ENCODE data around the gene ZP1. TPM values are rescaled to one million over a fixed set of nuclear protein-coding genes. Genes with fewer than 3 reads are reported as not detected.

ZP1 gene
- total and polyA plus RNA-seq, 2 of the 4 experiments (the other 2 are of a cell fraction), result 0.18 to 1.6 TPM

DNA sequence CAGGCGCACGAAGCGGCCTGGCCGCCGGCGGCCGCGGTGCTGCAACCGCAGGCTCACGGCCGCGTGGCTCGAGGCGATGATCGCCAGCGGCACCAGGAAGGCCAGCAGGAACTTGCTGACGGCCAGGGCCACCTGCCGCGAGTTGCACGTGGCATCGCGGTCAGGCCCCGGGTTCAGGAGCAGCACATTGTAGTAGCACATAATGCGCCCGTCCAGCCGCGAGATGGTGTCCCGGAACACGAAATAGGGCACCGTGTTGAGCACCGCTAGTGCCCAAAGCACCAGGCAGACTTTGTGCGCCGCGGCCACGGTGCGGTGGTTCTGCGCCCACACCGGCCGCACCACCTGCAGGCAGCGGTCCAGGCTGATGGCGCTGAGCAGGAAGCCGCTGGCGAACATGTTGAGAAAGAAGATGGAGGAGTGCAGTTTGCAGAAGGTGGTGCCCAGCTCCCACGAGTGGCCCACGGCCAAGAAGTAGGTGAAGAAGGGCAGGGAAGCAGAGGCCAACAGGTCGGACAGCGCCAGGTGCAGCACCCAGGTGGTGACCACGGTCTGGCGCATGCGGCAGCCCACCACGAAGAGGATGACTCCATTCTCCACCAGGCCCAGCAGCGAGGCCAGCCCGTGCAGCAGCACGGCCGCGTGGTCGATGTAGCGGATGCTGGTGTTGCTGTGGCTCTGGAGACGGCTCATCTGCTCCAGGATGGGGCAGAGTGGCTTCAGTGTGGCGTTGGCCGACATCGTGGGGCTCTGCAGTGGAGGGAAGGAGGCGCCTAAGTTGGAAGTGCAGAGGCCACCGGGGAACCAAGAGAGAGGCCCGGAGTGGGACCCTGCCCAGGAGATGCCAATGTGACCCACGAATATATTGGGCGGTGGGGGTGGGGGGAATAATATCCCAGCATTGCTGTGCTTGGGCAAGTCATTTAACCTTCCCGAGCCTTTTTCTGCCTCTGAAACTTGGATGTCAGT lies 14.1 kb upstream of the ZP1 start:
- Histone ChIP-seq H2BK20ac (ENCODE audit: low read depth, low read length) (no peak overlapping the region), H4K20me1 (ENCODE audit: insufficient read depth, low read length) (no peaks in the 10 kb centered on the region), H3K4me2 (ENCODE audit: low read depth, low read length) (no peak overlapping the region), H3K9me3 (ENCODE audit: control insufficient read depth, insufficient read depth, low read length) (no peaks in the 10 kb centered on the region), H3K36me3 (ENCODE audit: control insufficient read depth, insufficient read depth, low read length) (peaks cover 32% of the 10 kb centered on the region), H3K9ac (ENCODE audit: low read depth, low read length) (no peak overlapping the region), H3K27ac (ENCODE audit: insufficient read depth, low read length) (no peak overlapping the region), H3K9me1 (ENCODE audit: insufficient read depth, low read length) (no peaks in the 10 kb centered on the region; the same call in 1 of the 2 replicates), H2AFZ (replicated peaks; ENCODE audit: low read length, poor library complexity) (no peak overlapping the region), H3K4ac (ENCODE audit: low read depth, low read length) (no peak overlapping the region), H3K4me1 (ENCODE audit: control insufficient read depth, insufficient read depth, low read length) (peaks cover 2% of the 10 kb centered on the region), H4K8ac (ENCODE audit: low read depth in 2 of 2, low read length in 2 of 2) (no peak overlapping the region), H3K18ac (ENCODE audit: low read depth, low read length) (no peak overlapping the region), H2BK15ac (ENCODE audit: low read depth, low read length) (no peak overlapping the region), H3K79me1 (ENCODE audit: low read depth in 1 of 2, low read length in 2 of 2) (no peaks in the 10 kb centered on the region), H2BK120ac (ENCODE audit: low read depth, low read length) (no peak overlapping the region), H4K91ac (ENCODE audit: insufficient read depth, low read depth, low read length) (no peak overlapping the region), H2AK9ac (replicated peaks; ENCODE audit: low read depth, low read length, poor library complexity) (no peak overlapping the region), H3K27me3 (ENCODE audit: control insufficient read depth, insufficient read depth, low read length) (no peaks in the 10 kb centered on the region), H4K5ac (ENCODE audit: low read depth, low read length) (no peak overlapping the region), H2AK5ac (ENCODE audit: low read depth, low read length) (no peak overlapping the region), H3K23ac (ENCODE audit: low read depth, low read length) (no peak overlapping the region), H2BK5ac (ENCODE audit: low read depth, low read length, poor library complexity, severe bottlenecking) (no peak overlapping the region), H3K56ac (ENCODE audit: extremely low read depth, insufficient read depth, low read length) (no peak overlapping the region), H3K4me3 (ENCODE audit: insufficient read depth, low read depth, low read length) (no peak overlapping the region), H3K14ac (replicated peaks; ENCODE audit: low read depth, low read length) (no peak overlapping the region)
- POLR2A ChIA-PET (ENCODE audit: unreplicated experiment), result no interaction called here
- TF ChIP-seq, protein P1, sequence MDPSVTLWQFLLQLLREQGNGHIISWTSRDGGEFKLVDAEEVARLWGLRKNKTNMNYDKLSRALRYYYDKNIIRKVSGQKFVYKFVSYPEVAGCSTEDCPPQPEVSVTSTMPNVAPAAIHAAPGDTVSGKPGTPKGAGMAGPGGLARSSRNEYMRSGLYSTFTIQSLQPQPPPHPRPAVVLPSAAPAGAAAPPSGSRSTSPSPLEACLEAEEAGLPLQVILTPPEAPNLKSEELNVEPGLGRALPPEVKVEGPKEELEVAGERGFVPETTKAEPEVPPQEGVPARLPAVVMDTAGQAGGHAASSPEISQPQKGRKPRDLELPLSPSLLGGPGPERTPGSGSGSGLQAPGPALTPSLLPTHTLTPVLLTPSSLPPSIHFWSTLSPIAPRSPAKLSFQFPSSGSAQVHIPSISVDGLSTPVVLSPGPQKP (IDR thresholded peaks at IDR 0.05; ENCODE audit: borderline replicate concordance, low read depth, low read length), result no peak
- TF ChIP-seq FOS (IDR thresholded peaks at IDR 0.05; ENCODE audit: low read depth, low read length) (no peak), MAZ (IDR thresholded peaks at IDR 0.05; ENCODE audit: borderline replicate concordance, low read depth, low read length) (no peak), RCOR1 (IDR thresholded peaks at IDR 0.05; ENCODE audit: insufficient replicate concordance, low read length) (no peak)
- CTCF ChIA-PET, result no interaction called here
- dilution Hi-C loops (cut with HindIII; ENCODE audit: low sequenced_read_pairs, unreplicated experiment) (no loop called here), in situ Hi-C loops (cut with MboI; ENCODE audit: low sequenced_read_pairs) (no loop called here), intact Hi-C loops (cut with micrococcal nuclease) (no loop called here)
- no TSS peak for BruUV-seq (replicated peaks)
- 77% methylated on average over 32 of the region's 68 CpGs; no CpG with 5 or more reads in 1 of the 2 experiments for WGBS, 2 experiments (ENCODE audit: extremely low coverage in 2 of 2, insufficient read length in 1 of 2)
- no peak for DNase-seq
- no peak for ATAC-seq (ENCODE audit: low read depth)
